HG03097 (cell line): ENCODE data around the gene SNX5.

Source experiments
- ATAC-seq: cut with Tn5 transposase; IDR thresholded peaks from one replicate; pipeline ENCODE4 v1.9.1; 2021; ENCODE audit not compliant: unreplicated experiment, low FRiP score

Gene SNX5

GRCh38 chr20:17993546-17993945, 25.0 kb upstream of the SNX5 start:
- no peak for ATAC-seq

DNA sequence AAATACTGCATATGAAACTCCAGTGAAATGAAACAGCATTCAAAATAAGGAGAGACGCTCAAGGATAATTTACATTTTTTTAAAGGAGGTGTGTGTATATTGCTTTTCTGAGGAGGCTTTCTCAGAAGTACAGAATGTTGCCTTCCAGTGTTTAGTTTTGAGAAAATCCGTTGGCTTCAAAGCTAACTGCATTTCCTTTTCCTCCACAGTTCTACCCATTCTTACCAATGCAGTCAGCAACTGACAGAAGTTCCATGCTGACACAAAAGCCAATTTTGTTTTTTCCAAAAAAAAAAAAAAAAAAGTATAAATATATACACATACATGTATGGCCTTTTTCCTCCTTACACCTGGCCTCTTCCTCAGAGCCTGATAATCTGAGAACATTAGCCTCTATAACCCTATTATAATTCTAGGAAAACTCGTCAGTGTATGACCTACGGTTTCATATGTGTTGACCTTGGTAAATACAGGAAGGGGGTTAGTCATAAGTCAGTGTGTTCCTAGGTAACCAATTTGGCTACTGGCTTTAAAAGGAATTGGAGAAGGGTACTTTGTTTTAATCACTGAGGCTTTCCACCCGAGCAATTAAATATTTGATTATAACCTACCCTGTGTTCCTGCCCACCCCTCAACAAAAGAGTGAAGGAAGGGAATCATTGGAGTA, 24.4 kb upstream of the SNX5 start:
- ATAC-seq, result no peak

- ATAC-seq, result no peak
Observed at GRCh38 chr20:17992224-17992637, 23.6 kb upstream of the SNX5 start.

- no peak for ATAC-seq
Observed at GRCh38 chr20:17990278-17990972, 21.8 kb upstream of the SNX5 start.

DNA sequence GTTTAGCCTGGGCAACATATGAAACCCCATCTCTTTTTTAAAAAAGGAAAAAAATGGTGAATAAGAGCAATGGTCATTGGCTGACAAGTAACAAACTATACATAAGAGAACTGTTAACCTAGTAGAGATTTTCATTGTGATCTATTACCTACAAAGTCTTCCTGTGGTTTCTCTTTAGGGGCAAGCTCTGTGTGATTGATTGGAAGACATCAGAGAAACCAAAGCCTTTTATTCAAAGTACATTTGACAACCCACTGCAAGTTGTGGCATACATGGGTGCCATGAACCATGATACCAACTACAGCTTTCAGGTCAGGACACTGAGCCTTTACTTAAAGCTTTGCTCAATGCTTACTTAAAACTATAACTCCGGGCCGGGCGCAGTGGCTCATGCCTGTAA, 19.4 kb upstream of the SNX5 start:
- no peak for ATAC-seq

DNA sequence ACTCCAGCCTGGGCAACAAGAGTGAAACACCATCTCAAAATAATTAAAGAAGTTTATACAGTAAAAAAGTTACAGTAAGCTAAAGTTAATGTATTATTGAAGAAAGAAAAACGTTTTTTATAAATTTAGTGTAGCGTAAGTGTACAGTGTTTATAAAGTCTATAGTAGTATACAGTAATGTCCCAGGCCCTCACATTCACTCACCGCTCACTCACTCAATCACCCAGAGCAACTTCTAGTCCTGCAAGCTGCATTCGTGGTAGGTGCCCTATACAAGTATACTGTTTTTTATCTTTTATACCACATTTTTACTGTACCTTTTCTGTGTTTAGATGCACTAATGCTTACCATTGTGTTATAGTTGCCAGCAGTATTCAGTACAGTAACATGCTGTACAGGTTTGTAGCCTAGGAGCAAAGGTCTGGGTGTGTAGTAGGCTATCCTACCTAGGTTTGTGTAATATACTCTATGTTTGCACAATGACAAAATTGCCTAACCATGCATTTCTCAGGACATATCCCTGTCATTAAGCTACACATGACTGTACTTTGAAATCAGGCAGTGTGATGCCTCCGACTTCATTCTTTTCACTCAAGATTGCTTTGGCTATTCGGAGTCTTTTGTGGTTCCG, 16.9 kb upstream of the SNX5 start:
- ATAC-seq, result no peak

DNA sequence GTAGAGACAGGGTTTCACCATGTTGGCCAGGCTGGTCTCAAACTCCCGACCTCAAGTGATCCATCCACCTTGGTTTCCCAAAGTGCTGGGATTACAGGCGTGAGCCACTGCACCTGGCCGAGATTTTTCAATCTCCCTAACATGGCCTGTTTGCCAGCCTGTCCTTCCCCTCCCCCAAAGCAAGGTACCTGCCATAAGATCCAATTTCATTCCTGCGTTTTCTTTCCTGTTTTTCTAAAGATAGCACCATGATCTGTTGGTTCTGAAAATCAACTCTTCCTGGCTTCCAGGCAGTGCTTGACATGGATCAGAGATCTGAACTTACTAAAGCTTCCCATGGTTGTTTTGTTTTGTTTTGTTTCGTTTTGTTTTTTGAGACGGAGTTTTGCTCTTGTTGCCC, 7.7 kb upstream of the SNX5 start:
- no peak for ATAC-seq

DNA sequence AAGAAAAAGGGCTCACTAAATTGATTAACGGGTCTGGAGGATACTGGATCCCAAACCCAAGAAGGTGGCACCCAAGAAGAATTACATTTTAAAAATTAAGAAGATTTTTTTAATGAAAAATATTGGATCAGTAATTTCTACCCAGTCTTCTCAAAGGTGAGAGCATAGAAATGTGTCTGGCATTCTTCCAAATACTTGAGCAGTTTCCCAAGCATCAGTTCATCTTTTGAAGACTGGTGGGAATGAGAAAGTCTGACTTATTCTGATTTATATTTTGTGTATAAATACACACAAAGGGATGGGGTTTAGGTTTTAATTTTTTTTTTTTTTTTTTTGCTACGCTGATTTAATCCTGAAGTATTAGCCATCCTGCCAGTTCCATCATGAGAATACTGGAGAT, 3.5 kb upstream of the SNX5 start:
- no peak for ATAC-seq

GRCh38 chr20:17971300-17972013, 2.9 kb upstream of the SNX5 start:
- ATAC-seq, result no peak

DNA sequence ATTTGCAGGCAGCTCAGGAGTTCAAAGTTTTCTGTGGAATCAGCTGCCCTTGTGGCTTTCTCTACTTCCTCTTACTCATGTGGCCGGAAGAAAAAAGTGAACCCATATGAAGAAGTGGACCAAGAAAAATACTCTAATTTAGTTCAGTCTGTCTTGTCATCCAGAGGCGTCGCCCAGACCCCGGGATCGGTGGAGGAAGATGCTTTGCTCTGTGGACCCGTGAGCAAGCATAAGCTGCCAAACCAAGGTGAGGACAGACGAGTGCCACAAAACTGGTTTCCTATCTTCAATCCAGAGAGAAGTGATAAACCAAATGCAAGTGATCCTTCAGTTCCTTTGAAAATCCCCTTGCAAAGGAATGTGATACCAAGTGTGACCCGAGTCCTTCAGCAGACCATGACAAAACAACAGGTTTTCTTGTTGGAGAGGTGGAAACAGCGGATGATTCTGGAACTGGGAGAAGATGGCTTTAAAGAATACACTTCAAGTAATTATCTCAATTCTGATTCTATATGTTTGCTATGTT, 1.4 kb upstream of the SNX5 start:
- ATAC-seq, result no peak

DNA sequence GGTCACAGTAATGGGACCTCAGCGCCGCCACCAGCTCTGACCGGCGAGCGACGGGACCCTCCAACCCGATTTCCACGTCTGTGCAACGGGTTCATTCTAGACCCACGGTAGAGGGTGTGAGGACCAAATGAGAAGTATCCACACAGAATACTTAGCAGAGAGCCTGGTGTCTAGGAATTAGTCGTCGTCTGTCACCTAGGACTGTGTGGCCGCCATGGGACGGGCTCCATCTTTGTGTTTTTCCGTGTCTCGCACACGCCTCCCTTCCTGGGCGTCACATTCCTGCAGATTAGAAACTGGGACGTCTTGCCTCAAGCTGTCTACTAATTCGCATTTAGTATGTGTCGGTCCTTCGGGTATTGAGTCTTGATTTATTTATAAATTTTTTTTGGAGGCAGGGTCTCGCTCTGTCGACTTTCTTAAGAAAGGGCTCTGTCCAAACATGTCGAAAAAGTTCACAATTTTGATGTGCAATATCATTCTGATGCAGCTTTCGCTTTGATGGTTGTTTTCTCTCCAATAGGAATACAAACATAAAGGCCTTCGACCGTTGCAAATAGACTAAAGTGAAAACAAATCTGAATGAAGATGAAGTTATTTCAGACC, 787 bp upstream of the SNX5 start:
- ATAC-seq, result peak; percentile 9

- ATAC-seq, result peak; percentile 8
Observed at GRCh38 chr20:17967521-17968365, 851 bp downstream of the SNX5 start.

- ATAC-seq, result no peak
Observed at GRCh38 chr20:17966432-17967310, 1.9 kb downstream of the SNX5 start.

DNA sequence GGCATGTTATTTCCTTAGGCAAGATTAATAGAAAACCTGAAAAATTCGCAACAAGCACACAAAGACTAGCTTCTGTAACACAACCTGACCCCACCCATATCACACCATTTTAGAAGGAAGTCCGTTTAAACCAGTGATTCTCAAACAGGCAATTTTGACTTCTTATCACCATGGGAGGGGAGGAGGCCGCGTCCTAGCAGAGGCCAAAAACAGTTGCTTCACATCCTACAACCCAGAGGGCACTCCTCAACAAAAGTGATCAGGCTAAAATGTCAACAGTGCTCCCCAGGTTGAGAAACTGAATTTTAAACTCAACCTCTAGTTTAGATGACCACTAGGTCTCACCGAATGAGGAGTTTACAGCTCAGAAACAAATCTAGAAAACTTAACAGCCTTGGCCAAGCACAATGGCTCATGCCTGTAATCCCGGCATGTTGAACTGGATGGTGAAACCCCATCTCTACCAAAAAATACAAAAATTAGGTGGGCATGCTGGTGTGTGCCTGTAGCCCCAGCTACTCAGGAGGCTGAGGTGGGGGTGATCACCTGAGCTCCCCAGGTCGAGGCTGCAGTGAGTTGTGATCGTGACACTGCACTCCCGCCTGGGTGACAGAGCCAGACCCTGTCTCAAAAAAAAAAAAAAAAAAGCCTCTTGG, 3.4 kb downstream of the SNX5 start:
- no peak for ATAC-seq

DNA sequence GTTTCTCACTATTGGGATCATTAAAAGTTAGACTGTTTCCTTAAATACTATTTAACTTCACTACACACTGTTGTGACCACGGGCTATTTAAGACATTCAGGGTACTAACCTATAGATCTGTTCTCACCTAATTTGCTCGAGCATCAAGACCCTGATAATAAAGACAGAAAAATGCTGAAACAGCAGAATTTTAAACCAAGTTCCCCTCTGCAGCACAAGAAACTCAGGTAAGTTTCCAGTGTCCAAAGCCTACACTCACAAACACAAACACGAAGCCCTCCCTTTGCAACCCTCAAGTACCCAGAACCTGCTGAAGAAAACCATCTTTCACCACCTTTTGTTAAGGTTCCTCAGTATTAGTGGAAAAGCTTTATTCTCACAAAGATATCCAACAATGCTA, 4.0 kb downstream of the SNX5 start:
- ATAC-seq, result no peak

GRCh38 chr20:17964073-17964472, 4.5 kb downstream of the SNX5 start:
- no peak for ATAC-seq

- no peak for ATAC-seq
Observed at GRCh38 chr20:17963114-17963897, 5.3 kb downstream of the SNX5 start.

- no peak for ATAC-seq
Observed at GRCh38 chr20:17961587-17961940, 7.0 kb downstream of the SNX5 start.
